ENCODE results near the gene RUNX2. TPM values are rescaled to one million over a fixed set of nuclear protein-coding genes. Genes with fewer than 3 reads are reported as not detected.

RUNX2 gene
- total and polyA plus RNA-seq, 2 experiments from 2014 or later, result 0.66 to 1.7 TPM

DNA sequence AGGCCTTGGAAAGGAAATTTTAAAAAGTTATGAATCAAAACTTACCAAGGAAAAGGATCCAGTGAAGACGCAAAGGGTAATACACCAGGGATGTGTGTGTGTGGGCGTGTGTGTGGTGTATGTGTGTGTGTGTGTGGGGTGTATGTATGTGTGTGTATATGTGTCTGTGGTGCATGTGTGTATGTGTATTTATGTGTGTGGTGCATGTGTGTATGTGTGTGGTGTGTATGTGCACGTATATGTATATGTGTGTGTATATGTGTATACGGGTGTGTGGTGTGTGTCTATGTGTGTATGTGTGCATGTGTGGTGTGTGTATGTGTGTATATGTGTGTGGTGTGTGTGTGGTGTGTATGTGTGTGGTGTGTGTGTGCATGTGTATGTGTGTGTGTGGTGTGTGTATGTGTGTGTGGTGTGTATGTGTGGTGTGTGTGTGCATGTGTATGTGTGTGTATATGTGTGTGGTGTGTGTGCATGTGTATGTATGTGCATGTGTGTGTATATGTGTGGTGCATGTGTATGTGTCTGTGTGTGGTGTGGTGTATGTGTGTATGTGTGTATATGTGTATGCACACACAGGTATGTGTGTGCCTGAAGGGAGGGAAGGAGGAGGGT, 225.7 kb downstream of the RUNX2 start:
- no peaks in the 10 kb centered on the region for H3F3A ChIP-seq (replicated peaks; ENCODE audit: low read depth)
- H3K4me3 ChIP-seq, result no peak overlapping the region
- Mint-ChIP-seq H3K4me3 (no peak overlapping the region), H3K27ac (no peak overlapping the region), H3K4me1 (peaks cover 3% of the 10 kb centered on the region; the same call in 1 of the 3 replicates), H3K27me3 (ENCODE audit: insufficient read depth, low read depth, poor library complexity) (peaks cover 2% of the 10 kb centered on the region), H3K9me3 (no peaks in the 10 kb centered on the region), H3K36me3 (ENCODE audit: low read depth) (no peaks in the 10 kb centered on the region)
- no peak for TF ChIP-seq NANOG (IDR thresholded peaks at IDR 0.05; ENCODE audit: borderline replicate concordance)
- no peak for TF ChIP-seq CREB1 (CRISPR knock-in tag; IDR thresholded peaks at IDR 0.05; ENCODE audit: low read depth)
- TF ChIP-seq, protein P1, sequence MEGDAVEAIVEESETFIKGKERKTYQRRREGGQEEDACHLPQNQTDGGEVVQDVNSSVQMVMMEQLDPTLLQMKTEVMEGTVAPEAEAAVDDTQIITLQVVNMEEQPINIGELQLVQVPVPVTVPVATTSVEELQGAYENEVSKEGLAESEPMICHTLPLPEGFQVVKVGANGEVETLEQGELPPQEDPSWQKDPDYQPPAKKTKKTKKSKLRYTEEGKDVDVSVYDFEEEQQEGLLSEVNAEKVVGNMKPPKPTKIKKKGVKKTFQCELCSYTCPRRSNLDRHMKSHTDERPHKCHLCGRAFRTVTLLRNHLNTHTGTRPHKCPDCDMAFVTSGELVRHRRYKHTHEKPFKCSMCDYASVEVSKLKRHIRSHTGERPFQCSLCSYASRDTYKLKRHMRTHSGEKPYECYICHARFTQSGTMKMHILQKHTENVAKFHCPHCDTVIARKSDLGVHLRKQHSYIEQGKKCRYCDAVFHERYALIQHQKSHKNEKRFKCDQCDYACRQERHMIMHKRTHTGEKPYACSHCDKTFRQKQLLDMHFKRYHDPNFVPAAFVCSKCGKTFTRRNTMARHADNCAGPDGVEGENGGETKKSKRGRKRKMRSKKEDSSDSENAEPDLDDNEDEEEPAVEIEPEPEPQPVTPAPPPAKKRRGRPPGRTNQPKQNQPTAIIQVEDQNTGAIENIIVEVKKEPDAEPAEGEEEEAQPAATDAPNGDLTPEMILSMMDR (conservative IDR thresholded peaks at IDR 0.05; ENCODE audit: low read depth in 2 of 2), result no peak
- TF ChIP-seq ZNF114 (CRISPR knock-in tag; IDR thresholded peaks at IDR 0.05), result no peak
- TF ChIP-seq, protein P2, sequence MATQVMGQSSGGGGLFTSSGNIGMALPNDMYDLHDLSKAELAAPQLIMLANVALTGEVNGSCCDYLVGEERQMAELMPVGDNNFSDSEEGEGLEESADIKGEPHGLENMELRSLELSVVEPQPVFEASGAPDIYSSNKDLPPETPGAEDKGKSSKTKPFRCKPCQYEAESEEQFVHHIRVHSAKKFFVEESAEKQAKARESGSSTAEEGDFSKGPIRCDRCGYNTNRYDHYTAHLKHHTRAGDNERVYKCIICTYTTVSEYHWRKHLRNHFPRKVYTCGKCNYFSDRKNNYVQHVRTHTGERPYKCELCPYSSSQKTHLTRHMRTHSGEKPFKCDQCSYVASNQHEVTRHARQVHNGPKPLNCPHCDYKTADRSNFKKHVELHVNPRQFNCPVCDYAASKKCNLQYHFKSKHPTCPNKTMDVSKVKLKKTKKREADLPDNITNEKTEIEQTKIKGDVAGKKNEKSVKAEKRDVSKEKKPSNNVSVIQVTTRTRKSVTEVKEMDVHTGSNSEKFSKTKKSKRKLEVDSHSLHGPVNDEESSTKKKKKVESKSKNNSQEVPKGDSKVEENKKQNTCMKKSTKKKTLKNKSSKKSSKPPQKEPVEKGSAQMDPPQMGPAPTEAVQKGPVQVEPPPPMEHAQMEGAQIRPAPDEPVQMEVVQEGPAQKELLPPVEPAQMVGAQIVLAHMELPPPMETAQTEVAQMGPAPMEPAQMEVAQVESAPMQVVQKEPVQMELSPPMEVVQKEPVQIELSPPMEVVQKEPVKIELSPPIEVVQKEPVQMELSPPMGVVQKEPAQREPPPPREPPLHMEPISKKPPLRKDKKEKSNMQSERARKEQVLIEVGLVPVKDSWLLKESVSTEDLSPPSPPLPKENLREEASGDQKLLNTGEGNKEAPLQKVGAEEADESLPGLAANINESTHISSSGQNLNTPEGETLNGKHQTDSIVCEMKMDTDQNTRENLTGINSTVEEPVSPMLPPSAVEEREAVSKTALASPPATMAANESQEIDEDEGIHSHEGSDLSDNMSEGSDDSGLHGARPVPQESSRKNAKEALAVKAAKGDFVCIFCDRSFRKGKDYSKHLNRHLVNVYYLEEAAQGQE (IDR thresholded peaks at IDR 0.05; ENCODE audit: unreplicated experiment), result no peak
- no peak for TF ChIP-seq JUNB (IDR thresholded peaks at IDR 0.05; ENCODE audit: unreplicated experiment)
- no peak for TF ChIP-seq STAT1 (IDR thresholded peaks at IDR 0.05; ENCODE audit: unreplicated experiment)
- no peak for TF ChIP-seq POLR2AphosphoS5 (IDR thresholded peaks at IDR 0.05; ENCODE audit: low read depth)
- TF ChIP-seq EZH2phosphoT487 (IDR thresholded peaks at IDR 0.05; ENCODE audit: unreplicated experiment), result no peak
- TF ChIP-seq ETS1 (IDR thresholded peaks at IDR 0.05), result no peak
- no peak for TF ChIP-seq ZNF462 (CRISPR knock-in tag; IDR thresholded peaks at IDR 0.05)
- TF ChIP-seq EZH2 (IDR thresholded peaks at IDR 0.05; ENCODE audit: low read depth, unreplicated experiment), result no peak
- TF ChIP-seq ZNF331 (CRISPR knock-in tag; IDR thresholded peaks at IDR 0.05; ENCODE audit: low read depth), result no peak
- no peak for ATAC-seq
- no peaks in the 10 kb centered on the region for H3K4me1 ChIP-seq (ENCODE audit: insufficient read depth)
- H3K27ac ChIP-seq (ENCODE audit: low read depth), result no peak overlapping the region
- no peak overlapping the region for H3K4me2 ChIP-seq
- peaks cover 2% of the 10 kb centered on the region; the same call in 1 of the 2 replicates for H3K9me2 ChIP-seq (ENCODE audit: insufficient read depth)
- DNase-seq (ENCODE audit: low spot score), result no peak
- H4K20me1 ChIP-seq (replicated peaks; ENCODE audit: insufficient read depth), result no peaks in the 10 kb centered on the region
- H2AFZ ChIP-seq, result no peak overlapping the region
- no peaks in the 10 kb centered on the region for H3K79me2 ChIP-seq (replicated peaks; ENCODE audit: insufficient read depth)
- no peaks in the 10 kb centered on the region for H3K36me3 ChIP-seq (ENCODE audit: insufficient read depth)
- no peaks in the 10 kb centered on the region for H3K27me3 ChIP-seq (ENCODE audit: insufficient read depth)
